HG03575 (cell line): Measurements from ENCODE around the gene NARS2.
"Not testable (repeated sequence)": the region's sequence is repeated elsewhere in the genome, so short reads cannot be mapped to it uniquely, and the experiment has no call there.

Experiments used
- ATAC-seq: cut with Tn5 transposase; IDR thresholded peaks from one replicate; pipeline ENCODE4 v1.9.1; 2021; ENCODE audit not compliant: unreplicated experiment, insufficient number of reproducible peaks, low FRiP score; ENCODE audit errors: extremely low read depth

NARS2 gene

GRCh38 chr11:78586452-78587046, 11.9 kb upstream of the NARS2 start:
- no peak for ATAC-seq

- no peak for ATAC-seq
These were observed 9.2 kb upstream of the NARS2 start for GRCh38 chr11:78583889-78584288.

DNA sequence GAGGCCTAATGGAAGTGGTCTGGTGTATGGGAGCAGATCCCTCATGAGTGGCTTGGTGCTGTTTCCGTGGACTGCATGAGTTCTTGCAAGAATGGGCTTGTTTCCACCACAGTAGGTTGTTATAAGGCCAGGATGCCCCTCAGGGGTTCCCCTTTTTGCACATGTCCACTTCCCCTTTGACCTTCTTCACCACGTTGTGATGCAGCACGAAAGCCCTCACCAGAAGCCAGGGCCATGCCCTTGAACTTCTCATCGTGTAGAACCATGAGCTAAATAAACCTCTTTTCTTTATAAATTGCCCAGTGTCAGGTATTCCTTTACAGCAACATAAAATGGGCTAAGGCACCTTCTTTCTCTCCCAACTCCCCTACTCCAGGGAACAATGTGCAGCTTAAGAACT, 2.8 kb upstream of the NARS2 start:
- ATAC-seq, result no peak

DNA sequence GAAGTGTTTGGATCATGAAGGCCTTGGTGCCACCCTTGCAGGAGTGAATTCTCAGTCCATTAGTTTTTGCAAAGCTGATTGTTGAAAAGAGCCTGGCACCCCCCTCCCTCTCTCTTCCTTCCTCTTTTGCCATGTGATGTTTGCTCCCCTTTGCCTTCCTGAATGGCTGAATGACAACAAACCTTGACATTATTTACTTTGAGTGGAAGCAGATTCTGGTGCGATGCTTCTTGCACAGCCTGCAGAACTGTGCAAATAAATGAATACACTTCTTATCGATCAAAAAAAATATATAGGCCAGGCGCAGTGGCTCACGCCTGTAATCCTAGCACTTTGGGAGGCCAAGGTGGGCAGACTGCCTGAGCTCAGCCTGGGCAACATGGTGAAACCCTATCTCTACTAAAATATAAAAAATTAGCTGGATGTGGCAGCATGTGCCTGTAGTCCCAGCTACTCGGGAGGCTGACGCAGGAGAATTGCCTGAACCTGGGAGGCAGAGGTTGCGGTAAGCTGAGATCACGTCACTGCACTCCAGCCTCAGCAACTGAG, 2.0 kb upstream of the NARS2 start:
- no peak for ATAC-seq

GRCh38 chr11:78575478-78575877, 814 bp upstream of the NARS2 start:
- no peak for ATAC-seq

- no peak for ATAC-seq
These were observed 983 bp downstream of the NARS2 start for GRCh38 chr11:78573681-78574080.

DNA sequence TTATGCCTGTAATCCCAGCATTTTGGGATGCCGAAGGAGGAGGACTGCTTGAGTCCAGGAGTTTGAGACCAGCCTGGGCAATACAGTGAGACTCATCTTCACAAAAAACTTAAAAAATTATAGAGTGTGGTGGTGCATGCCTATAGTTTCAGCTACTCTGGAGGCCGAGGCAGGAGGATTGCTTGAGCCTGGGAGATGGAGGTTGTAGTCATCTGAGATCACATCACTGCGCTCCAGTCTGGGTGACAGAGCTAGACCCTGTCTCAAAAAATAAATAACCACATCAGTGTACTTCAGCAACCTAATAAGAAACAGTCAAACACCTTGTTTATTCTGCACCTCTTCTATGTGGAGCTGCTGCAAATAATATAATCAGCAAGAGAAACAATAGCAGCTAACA, 1.4 kb downstream of the NARS2 start:
- no peak for ATAC-seq

DNA sequence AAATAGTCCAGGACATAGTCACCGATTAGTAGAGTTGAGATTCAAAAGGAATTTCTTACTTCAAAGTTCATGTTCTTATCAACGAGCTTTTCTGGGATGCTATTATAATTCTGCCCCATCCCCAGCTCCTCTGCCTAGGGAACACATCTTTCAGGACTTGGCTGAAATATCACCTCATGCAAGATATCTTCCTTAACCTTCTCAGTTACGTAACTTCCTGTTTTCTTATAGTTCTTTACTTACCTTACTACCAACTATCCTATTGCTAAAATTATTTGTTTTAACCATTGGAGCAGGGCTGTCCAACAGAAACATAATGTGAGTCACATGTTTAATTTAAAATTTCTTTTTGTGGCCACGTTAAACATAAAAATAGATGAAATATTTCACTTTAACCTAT, 2.3 kb downstream of the NARS2 start:
- no peak for ATAC-seq

DNA sequence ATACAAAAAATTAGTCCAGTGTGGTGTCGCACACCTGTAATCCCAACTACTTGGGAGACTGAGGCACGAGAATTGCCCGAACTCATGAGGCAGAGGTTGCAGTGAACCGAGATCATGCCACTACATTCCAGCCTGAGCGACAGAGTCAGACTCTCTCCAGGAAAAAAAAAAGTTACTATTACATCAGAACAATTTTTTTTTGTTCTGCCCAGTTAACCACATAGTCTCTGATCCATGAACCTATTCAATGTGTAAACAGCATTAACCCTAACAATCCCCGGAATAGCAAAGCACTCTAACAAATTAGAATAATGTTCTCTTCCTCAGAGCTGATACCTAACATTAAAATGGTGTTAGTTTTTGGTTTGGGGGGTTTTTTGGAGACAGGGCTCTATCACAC, 4.6 kb downstream of the NARS2 start:
- ATAC-seq, result no peak

DNA sequence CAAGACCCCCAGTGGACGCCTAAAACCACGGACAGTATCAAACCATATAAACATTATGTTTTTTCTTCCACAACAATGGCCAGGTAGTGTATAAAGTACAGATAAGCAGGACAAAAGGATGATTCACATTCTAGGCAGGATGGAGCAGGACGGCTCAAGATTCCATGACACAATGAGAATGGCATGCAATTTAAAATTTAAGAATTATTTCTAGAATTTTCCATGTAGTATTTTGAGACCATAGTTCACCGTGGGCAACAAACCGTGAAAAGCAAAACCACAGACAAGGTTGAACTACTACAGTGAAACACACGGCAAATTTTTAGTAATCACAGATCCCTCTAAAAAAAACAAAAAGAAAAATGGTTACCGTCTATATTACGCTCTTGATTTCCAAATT, 7.5 kb downstream of the NARS2 start:
- ATAC-seq, result no peak

- no peak for ATAC-seq
These were observed 9.9 kb downstream of the NARS2 start for GRCh38 chr11:78564490-78565467.

DNA sequence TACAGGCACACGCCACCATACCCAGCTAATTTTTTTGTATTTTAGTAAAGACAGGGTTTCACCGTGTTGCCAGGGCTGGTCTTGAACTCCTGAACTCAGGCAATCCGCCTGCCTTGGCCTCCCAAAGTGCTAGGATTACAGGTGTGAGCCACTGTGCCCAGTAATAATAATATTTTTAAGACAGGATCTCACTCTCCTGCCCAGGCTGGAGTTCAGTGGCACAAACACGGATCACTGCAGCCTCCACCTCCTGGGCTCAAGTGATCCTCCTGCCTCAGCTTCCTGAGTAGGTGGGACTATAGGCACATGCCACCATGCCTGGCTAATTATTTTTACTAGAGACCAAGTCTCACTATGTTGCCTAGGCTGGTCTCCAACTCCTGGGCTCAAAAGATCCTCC, 10.6 kb downstream of the NARS2 start:
- not testable (repeated sequence) for ATAC-seq

- not testable (repeated sequence) for ATAC-seq
These were observed 11.6 kb downstream of the NARS2 start for GRCh38 chr11:78563090-78563489.

DNA sequence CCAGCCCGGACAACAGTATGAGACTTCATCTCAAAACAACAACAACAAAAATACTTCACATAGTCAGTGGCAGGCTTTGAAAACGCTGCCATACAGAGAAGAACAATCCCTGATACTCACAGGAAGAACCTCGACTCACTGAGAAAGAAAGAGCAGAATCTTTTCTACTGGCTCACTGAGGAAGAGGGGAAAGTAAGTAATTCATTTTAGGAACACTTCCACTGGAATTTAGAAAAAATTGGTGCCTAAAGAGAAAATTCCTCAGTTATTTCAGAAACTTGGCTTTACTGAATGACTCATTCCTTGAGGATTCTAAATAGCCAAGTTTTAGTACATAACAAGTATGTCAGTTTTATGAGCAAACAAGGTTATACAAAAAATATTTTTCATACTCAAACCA, 12.3 kb downstream of the NARS2 start:
- ATAC-seq, result no peak

- no peak for ATAC-seq
These were observed 13.7 kb downstream of the NARS2 start for GRCh38 chr11:78560826-78561484.

- ATAC-seq, result no peak
These were observed 14.5 kb downstream of the NARS2 start for GRCh38 chr11:78560153-78560552.

- no peak for ATAC-seq
These were observed 17.4 kb downstream of the NARS2 start for GRCh38 chr11:78557236-78557635.

GRCh38 chr11:78555592-78555991, 19.1 kb downstream of the NARS2 start:
- ATAC-seq, result no peak

DNA sequence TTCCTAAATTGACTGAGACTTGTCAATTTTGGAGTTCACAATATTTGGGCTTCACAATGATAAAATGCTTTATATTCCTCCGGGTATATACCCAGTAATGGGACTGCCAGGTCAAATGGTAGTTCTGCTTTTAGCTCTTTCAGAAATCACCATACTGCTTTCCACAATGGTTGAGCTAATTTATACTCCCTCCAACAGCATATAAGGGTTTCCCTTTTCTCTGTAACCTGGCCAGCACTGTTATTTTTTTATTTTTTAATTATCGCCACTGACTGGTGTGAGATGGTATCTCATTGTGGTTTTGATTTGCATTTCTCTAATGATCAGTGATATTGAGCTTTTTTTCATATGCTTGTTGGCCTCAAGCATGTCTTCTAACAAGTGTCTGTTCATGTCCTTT, 21.8 kb downstream of the NARS2 start:
- no peak for ATAC-seq

- ATAC-seq, result not testable (repeated sequence)
These were observed 22.5 kb downstream of the NARS2 start for GRCh38 chr11:78552139-78552538.
